Measurements from ENCODE around the gene ACKR2. TPM values are rescaled to one million over a fixed set of nuclear protein-coding genes. Genes with fewer than 3 reads are reported as not detected.

The ACKR2 gene
- total and polyA plus RNA-seq, 2 experiments from 2014 or later = 0.35 TPM; not detected in 1

DNA sequence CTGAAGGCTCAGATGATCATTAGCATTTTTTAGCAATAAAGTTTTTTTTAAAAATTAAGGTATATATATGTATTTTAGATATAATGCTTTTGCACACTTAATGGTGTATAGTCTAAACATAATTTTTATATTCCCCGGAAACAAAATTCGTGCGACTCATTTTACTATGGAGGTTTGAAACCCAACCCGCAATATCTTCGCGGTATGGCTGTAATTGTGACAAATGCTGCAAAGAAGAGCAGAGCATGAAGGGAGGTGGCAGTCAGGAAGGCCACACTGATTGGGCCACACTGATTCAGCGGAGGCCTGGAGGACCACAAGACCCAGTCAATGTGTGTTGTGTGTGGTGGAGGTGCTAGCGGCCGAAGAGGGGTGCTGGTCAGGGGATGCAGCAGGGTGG is 70.9 kb downstream of the ACKR2 start (continued):
- TF ChIP-seq, protein P1, sequence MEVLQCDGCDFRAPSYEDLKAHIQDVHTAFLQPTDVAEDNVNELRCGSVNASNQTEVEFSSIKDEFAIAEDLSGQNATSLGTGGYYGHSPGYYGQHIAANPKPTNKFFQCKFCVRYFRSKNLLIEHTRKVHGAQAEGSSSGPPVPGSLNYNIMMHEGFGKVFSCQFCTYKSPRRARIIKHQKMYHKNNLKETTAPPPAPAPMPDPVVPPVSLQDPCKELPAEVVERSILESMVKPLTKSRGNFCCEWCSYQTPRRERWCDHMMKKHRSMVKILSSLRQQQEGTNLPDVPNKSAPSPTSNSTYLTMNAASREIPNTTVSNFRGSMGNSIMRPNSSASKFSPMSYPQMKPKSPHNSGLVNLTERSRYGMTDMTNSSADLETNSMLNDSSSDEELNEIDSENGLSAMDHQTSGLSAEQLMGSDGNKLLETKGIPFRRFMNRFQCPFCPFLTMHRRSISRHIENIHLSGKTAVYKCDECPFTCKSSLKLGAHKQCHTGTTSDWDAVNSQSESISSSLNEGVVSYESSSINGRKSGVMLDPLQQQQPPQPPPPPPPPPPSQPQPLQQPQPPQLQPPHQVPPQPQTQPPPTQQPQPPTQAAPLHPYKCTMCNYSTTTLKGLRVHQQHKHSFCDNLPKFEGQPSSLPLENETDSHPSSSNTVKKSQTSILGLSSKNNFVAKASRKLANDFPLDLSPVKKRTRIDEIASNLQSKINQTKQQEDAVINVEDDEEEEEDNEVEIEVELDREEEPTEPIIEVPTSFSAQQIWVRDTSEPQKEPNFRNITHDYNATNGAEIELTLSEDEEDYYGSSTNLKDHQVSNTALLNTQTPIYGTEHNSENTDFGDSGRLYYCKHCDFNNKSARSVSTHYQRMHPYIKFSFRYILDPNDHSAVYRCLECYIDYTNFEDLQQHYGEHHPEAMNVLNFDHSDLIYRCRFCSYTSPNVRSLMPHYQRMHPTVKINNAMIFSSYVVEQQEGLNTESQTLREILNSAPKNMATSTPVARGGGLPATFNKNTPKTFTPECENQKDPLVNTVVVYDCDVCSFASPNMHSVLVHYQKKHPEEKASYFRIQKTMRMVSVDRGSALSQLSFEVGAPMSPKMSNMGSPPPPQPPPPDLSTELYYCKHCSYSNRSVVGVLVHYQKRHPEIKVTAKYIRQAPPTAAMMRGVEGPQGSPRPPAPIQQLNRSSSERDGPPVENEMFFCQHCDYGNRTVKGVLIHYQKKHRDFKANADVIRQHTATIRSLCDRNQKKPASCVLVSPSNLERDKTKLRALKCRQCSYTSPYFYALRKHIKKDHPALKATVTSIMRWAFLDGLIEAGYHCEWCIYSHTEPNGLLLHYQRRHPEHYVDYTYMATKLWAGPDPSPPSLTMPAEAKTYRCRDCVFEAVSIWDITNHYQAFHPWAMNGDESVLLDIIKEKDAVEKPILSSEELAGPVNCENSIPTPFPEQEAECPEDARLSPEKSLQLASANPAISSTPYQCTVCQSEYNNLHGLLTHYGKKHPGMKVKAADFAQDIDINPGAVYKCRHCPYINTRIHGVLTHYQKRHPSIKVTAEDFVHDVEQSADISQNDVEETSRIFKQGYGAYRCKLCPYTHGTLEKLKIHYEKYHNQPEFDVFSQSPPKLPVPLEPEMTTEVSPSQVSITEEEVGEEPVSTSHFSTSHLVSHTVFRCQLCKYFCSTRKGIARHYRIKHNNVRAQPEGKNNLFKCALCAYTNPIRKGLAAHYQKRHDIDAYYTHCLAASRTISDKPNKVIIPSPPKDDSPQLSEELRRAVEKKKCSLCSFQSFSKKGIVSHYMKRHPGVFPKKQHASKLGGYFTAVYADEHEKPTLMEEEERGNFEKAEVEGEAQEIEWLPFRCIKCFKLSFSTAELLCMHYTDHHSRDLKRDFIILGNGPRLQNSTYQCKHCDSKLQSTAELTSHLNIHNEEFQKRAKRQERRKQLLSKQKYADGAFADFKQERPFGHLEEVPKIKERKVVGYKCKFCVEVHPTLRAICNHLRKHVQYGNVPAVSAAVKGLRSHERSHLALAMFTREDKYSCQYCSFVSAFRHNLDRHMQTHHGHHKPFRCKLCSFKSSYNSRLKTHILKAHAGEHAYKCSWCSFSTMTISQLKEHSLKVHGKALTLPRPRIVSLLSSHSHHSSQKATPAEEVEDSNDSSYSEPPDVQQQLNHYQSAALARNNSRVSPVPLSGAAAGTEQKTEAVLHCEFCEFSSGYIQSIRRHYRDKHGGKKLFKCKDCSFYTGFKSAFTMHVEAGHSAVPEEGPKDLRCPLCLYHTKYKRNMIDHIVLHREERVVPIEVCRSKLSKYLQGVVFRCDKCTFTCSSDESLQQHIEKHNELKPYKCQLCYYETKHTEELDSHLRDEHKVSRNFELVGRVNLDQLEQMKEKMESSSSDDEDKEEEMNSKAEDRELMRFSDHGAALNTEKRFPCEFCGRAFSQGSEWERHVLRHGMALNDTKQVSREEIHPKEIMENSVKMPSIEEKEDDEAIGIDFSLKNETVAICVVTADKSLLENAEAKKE (CRISPR knock-in tag; IDR thresholded peaks at IDR 0.05) = no peak
- TF ChIP-seq CTCF (conservative IDR thresholded peaks at IDR 0.05; ENCODE audit: low read depth in 2 of 2) (no peak), NANOG (IDR thresholded peaks at IDR 0.05; ENCODE audit: borderline replicate concordance) (no peak), JUNB (IDR thresholded peaks at IDR 0.05; ENCODE audit: unreplicated experiment) (no peak), STAT1 (IDR thresholded peaks at IDR 0.05; ENCODE audit: unreplicated experiment) (no peak)

DNA sequence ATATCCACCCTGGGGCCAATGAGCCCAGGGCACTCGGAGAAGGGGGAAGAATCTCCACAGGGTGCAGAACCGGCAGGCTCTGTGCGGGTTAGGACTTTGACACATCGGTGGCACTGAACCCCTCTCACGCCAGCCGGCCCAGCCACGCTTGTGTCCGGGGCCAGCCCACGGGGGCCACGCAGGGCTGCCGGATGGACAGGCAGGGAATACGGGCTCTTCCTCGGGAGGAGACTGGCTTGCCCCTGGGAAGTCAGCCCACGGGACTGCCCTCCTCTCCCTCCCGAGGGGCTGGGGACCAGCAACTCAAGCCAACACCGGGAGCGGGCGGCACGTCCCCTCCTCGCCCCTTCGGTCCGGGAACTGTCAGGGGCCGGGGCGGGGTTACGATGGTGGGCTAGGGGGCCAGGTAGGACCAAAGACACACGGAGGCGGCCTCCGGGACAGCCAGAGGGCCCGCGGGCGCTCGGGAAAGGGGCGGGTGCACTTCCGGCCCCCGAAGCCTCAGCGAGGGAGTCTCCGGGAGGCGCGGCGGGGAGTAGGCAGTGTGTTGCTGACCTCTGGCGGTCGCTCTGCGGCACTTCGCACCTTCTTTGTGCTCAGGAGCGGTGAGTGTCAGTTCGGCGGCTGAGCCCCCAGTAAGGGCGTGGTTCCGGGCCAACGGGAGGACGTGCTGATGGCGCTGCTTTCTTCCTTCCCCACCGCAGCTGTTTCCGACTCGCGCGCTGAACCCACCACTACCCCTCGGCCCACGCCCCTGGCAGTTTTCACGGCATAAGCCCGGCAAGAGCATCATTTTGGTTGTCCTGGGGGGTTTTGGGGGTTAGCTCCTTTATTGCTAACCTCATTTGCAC is 71.6 kb downstream of the ACKR2 start:
- Histone ChIP-seq H3K4me2 (peak overlapping the region; percentile 83), H3K4me3 (peak overlapping the region; percentile 76), H3K4me1 (ENCODE audit: insufficient read depth) (peaks cover 18% of the 10 kb centered on the region), H4K20me1 (replicated peaks; ENCODE audit: insufficient read depth) (no peaks in the 10 kb centered on the region), H3F3A (replicated peaks; ENCODE audit: low read depth) (0 out of 2 replicates have a peak, but pooled peaks cover 4% of the 10 kb centered on the region), H3K36me3 (ENCODE audit: insufficient read depth) (no peaks in the 10 kb centered on the region), H3K27me3 (ENCODE audit: insufficient read depth) (no peaks in the 10 kb centered on the region), H3K9me2 (ENCODE audit: insufficient read depth) (no peaks in the 10 kb centered on the region), H3K79me2 (replicated peaks; ENCODE audit: insufficient read depth) (no peaks in the 10 kb centered on the region), H2AFZ (peak overlapping the region; percentile 97), H3K27ac (ENCODE audit: low read depth) (no peak overlapping the region)
- H3K36me3 Mint-ChIP-seq (ENCODE audit: low read depth) = no peaks in the 10 kb centered on the region
- H3K9me3 Mint-ChIP-seq = no peaks in the 10 kb centered on the region
- peak; percentile 96 for ATAC-seq
- H3K4me3 Mint-ChIP-seq = peak overlapping the region; percentile 76
- H3K27ac Mint-ChIP-seq = peak overlapping the region; percentile 51; the same call in 1 of the 2 replicates
- H3K4me1 Mint-ChIP-seq = peaks cover 20% of the 10 kb centered on the region; the same call in 2 of the 3 replicates
- peak; percentile 96 for DNase-seq (ENCODE audit: low spot score)
- H3K27me3 Mint-ChIP-seq (ENCODE audit: insufficient read depth, low read depth, poor library complexity) = no peaks in the 10 kb centered on the region
- TF ChIP-seq, protein P1 (CRISPR knock-in tag; IDR thresholded peaks at IDR 0.05) = no peak
- TF ChIP-seq CREB1 (CRISPR knock-in tag; IDR thresholded peaks at IDR 0.05; ENCODE audit: low read depth) = 0 out of 2 replicates have a peak, but pooled peaks have one; percentile 18

Data from GM23338 (cell line).